Epithelial cell of esophagus (primary cell): ENCODE measurements around the gene CATSPERD.

ENCODE experiments used
- DNase-seq: peaks from one replicate; pipeline ENCODE4 v3.0.0; 2010; ENCODE audit warnings: low read depth
- H3K4me3 ChIP-seq: 2 replicates; pipeline ENCODE4 v1.5.1; 2011; ENCODE audit warnings: mild to moderate bottlenecking, low read length, control low read depth
- CTCF ChIP-seq: IDR thresholded peaks from 2 replicates; pipeline ENCODE4 v1.5.1; 2011; ENCODE audit warnings: low read depth, mild to moderate bottlenecking, low read length, control low read depth, inconsistent platforms; ENCODE audit not compliant: insufficient read depth; ENCODE audit errors: missing control alignments

CATSPERD gene

GRCh38 chr19:5817218-5817617 is 96.8 kb downstream of the CATSPERD start:
- DNase-seq, result no peak
- no peak for TF ChIP-seq CTCF
- H3K4me3 ChIP-seq, result no peak overlapping the region

GRCh38 chr19:5818594-5818993 is 98.2 kb downstream of the CATSPERD start:
- no peak overlapping the region for H3K4me3 ChIP-seq
- no peak for DNase-seq
- TF ChIP-seq CTCF, result no peak

- DNase-seq, result no peak
- H3K4me3 ChIP-seq, result no peak overlapping the region
- TF ChIP-seq CTCF, result no peak
Measured at GRCh38 chr19:5820785-5821184, 100.3 kb downstream of the CATSPERD start.

- no peak overlapping the region for H3K4me3 ChIP-seq
- no peak for TF ChIP-seq CTCF
- DNase-seq, result no peak
Measured at GRCh38 chr19:5821521-5822180, 101.2 kb downstream of the CATSPERD start.

GRCh38 chr19:5822181-5822844 is 101.9 kb downstream of the CATSPERD start:
- TF ChIP-seq CTCF, result no peak
- no peak for DNase-seq
- no peak overlapping the region for H3K4me3 ChIP-seq

- peak; percentile 34 for DNase-seq
- TF ChIP-seq CTCF, result peak; percentile 25
- H3K4me3 ChIP-seq, result no peak overlapping the region
Measured at GRCh38 chr19:5823579-5824281, 103.3 kb downstream of the CATSPERD start.
